NCI-H748 treated with DMSO at 0.1 percent for 48 hours (cell line): ENCODE data around the gene CASP9.

Experiments
- DNase-seq: peaks from one replicate; lab custom pipeline; 2025; lab: John Stamatoyannopoulos, UW

Gene CASP9

DNA sequence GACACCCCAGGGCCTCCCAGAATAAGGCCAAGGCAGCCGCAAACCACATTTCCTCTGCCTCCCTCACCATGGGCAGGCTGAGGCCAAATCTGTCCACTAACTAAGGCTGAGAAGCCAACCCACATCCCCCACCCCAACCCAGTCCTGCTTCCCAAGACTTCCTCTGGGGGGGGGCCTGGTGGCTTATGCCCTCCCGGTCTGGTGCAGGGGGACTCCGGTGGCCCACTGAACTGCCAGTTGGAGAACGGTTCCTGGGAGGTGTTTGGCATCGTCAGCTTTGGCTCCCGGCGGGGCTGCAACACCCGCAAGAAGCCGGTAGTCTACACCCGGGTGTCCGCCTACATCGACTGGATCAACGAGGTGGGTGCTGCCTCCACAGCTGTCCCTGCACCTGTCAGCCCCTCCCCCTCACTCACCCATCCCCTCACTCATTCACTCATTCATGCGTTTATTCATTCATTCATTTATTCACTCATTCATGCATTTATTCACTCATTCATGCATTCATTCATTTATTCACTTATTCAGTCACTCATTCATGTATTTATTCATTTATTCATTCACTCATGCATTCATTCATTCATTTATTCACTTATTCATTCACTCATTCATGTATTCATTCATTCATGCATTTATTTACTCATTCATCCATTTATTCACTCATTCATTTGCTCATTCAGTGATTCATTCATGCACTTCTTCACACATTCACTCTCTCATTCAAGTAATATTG is 78.5 kb downstream of the CASP9 start:
- no peak for DNase-seq

GRCh38 chr1:15444468-15445389 is 79.3 kb downstream of the CASP9 start:
- no peak for DNase-seq

GRCh38 chr1:15443281-15443680 is 80.7 kb downstream of the CASP9 start:
- DNase-seq, result no peak

GRCh38 chr1:15442759-15443158 is 81.3 kb downstream of the CASP9 start:
- no peak for DNase-seq

DNA sequence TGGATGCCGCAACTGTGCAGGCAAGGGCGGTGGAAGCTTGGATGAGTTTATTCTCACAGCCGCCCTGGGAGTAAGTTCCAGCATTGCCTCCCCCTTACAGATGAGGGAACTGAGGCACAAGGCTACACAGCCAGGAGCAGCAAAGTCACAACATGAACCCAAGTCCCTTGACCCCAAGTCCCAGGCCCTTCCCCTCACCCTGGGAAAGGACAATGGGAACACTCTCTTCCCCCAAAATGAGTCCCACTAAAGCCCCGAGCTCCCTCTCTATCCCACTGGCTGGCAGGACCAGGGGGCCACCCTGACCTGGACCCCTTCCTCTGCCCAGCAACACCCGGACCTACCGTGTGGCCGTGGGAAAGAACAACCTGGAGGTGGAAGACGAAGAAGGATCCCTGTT is 81.9 kb downstream of the CASP9 start:
- DNase-seq, result no peak
